PC-3 (cell line): ENCODE results near the gene INAFM2. TPM values are rescaled to one million over a fixed set of nuclear protein-coding genes. Genes with fewer than 3 reads are reported as not detected.
A peak's percentile ranks its signal among the peaks of the same experiment; 100 is the strongest.

Source experiments
- ATAC-seq: fragments of 200-7000 bp; cut with Tn5 transposase; 2 replicates; pipeline ENCODE4 v1.9.1; 2020; ENCODE audit warnings: mild to moderate bottlenecking, moderate library complexity
- BruUV-seq: library from RNA; stranded (reverse); fragments of 400-500 nt; replicated peaks from 2 replicates; lab custom pipeline; 2021; lab: Mats Ljungman, UMichigan
- CTCF ChIA-PET: fragments of 300-600 bp; sonication (Branson Sonifier 250); formaldehyde crosslinking; loops from one replicate; lab custom pipeline; 2022; ENCODE audit warnings: antibody characterized with exemption; lab: Charles Lee
- POLR2A ChIA-PET: fragments of 300-600 bp; sonication (Branson Sonifier 250); formaldehyde crosslinking; loops from one replicate; lab custom pipeline; 2022; ENCODE audit warnings: antibody characterized with exemption; ENCODE audit not compliant: unreplicated experiment; lab: Charles Lee
- DNase-seq: peaks from one replicate; pipeline ENCODE4 v3.0.0-alpha.2; 2015
- H2AFZ ChIP-seq: fragments of 300-600 bp; sonication (generic); 2 replicates; pipeline ENCODE4 v1.6.0; 2016; ENCODE audit warnings: antibody characterized with exemption, low read length
- H3F3A ChIP-seq: fragments of 300-600 bp; sonication (generic); one replicate; pipeline ENCODE4 v1.6.0; 2017; ENCODE audit warnings: antibody characterized with exemption, low read length, control low read depth, mild to moderate bottlenecking; ENCODE audit not compliant: unreplicated experiment
- H3K27ac ChIP-seq: fragments of 300-600 bp; sonication (generic); 2 replicates; pipeline ENCODE4 v1.5.1; 2016; ENCODE audit warnings: mild to moderate bottlenecking, low read length
- H3K27me3 ChIP-seq: fragments of 300-600 bp; sonication (generic); 2 replicates; pipeline ENCODE4 v1.6.1; 2016; ENCODE audit warnings: low read length, mixed read lengths
- H3K36me3 ChIP-seq: fragments of 300-600 bp; sonication (generic); 2 replicates; pipeline ENCODE4 v1.6.1; 2016; ENCODE audit warnings: low read depth, mixed run types, low read length, mixed read lengths
- H3K4me1 ChIP-seq: fragments of 300-600 bp; sonication (generic); 2 replicates; pipeline ENCODE4 v1.5.1; 2016; ENCODE audit warnings: low read length; ENCODE audit not compliant: insufficient read depth
- H3K4me2 ChIP-seq: fragments of 300-600 bp; sonication (generic); 2 replicates; pipeline ENCODE4 v1.6.0; 2016; ENCODE audit warnings: low read length
- H3K4me3 ChIP-seq: fragments of 300-600 bp; sonication (generic); 2 replicates; pipeline ENCODE4 v1.5.1; 2016; ENCODE audit warnings: mild to moderate bottlenecking, low read length, mixed read lengths
- H3K79me2 ChIP-seq: fragments of 300-600 bp; sonication (generic); 2 replicates; pipeline ENCODE4 v1.6.1; 2017; ENCODE audit warnings: low read length, mixed read lengths
- H3K9ac ChIP-seq: fragments of 300-600 bp; sonication (generic); 2 replicates; pipeline ENCODE4 v1.6.0; 2016; ENCODE audit warnings: mild to moderate bottlenecking, low read length
- H3K9me2 ChIP-seq: fragments of 300-600 bp; sonication (generic); replicated peaks from 2 replicates; pipeline ENCODE4 v1.6.1; 2016; ENCODE audit warnings: mixed run types, low read length, mixed read lengths
- H3K9me3 ChIP-seq: fragments of 300-600 bp; sonication (generic); 2 replicates; pipeline ENCODE4 v1.6.1; 2016; ENCODE audit warnings: low read length, mixed read lengths
- H4K20me1 ChIP-seq: fragments of 300-600 bp; sonication (generic); 2 replicates; pipeline ENCODE4 v1.6.1; 2016; ENCODE audit warnings: low read length, mixed read lengths
- CTCF ChIP-seq: fragments of 300-600 bp; sonication (generic); conservative IDR thresholded peaks from 2 replicates; pipeline ENCODE4 v1.5.1; 2017; ENCODE audit warnings: antibody characterized with exemption, low read depth, mild to moderate bottlenecking, low read length
- EZH2 ChIP-seq: fragments of 300-600 bp; sonication (generic); IDR thresholded peaks from one replicate; pipeline ENCODE4 v1.6.1; 2017; ENCODE audit warnings: antibody characterized with exemption, mild to moderate bottlenecking, low read length; ENCODE audit not compliant: unreplicated experiment
- EZH2phosphoT487 ChIP-seq: fragments of 300-600 bp; sonication (generic); IDR thresholded peaks from 2 replicates; pipeline ENCODE4 v1.6.1; 2018; ENCODE audit warnings: mild to moderate bottlenecking, antibody characterized with exemption, low read length, borderline replicate concordance
- intact Hi-C: fragments of 100-400 bp; cut with micrococcal nuclease; formaldehyde crosslinking; loops from 2 replicates; pipeline ENCODE4 v1.9.0; 2023
- total RNA-seq: library from RNA; depleted of rRNA; stranded (reverse); fragments of >200 nt; gene quantifications from 2 replicates; pipeline ENCODE4 v1.2.3, GENCODE V29; 2014

INAFM2 gene
- total RNA-seq, 1 experiment from 2014 or later = 22.1 TPM

- ChIA-PET POLR2A (no interaction called here), CTCF (no interaction called here)
- Histone ChIP-seq H3K9ac (no peak overlapping the region), H3K36me3 (peaks cover 6% of the 10 kb centered on the region; the same call in 1 of the 2 replicates), H3K4me2 (no peak overlapping the region), H3K27ac (no peak overlapping the region), H2AFZ (no peak overlapping the region), H3K27me3 (no peaks in the 10 kb centered on the region), H3K4me3 (no peak overlapping the region), H3K9me3 (no peaks in the 10 kb centered on the region), H3F3A (no peaks in the 10 kb centered on the region), H4K20me1 (no peaks in the 10 kb centered on the region), H3K9me2 (no peaks in the 10 kb centered on the region), H3K79me2 (no peaks in the 10 kb centered on the region), H3K4me1 (no peaks in the 10 kb centered on the region)
- ATAC-seq (no peak), DNase-seq (no peak)
- TF ChIP-seq CTCF (no peak), EZH2 (no peak), EZH2phosphoT487 (no peak)
- intact Hi-C loops = no loop called here
- BruUV-seq = no TSS peak
Measured at GRCh38 chr15:40277471-40277870, 46.0 kb upstream of the INAFM2 start.

- H3F3A ChIP-seq = no peaks in the 10 kb centered on the region
- intact Hi-C loops = no loop called here
- ATAC-seq (no peak), DNase-seq (no peak)
- no peak overlapping the region for H3K4me3 ChIP-seq
- H3K4me2 ChIP-seq = no peak overlapping the region
- no peak overlapping the region for H3K9ac ChIP-seq
- TF ChIP-seq EZH2 (no peak), CTCF (no peak), EZH2phosphoT487 (no peak)
- no peaks in the 10 kb centered on the region for H3K9me3 ChIP-seq
- no peaks in the 10 kb centered on the region for H4K20me1 ChIP-seq
- no peaks in the 10 kb centered on the region for H3K9me2 ChIP-seq
- ChIA-PET CTCF (interaction anchor here (1.3 to 1.7 kb wide), 2 partner anchors 11 to 61 kb away, joined by 8 to 11 read pairs; no protein-coding TSS in a partner anchor), POLR2A (no interaction called here)
- no TSS peak for BruUV-seq
- no peaks in the 10 kb centered on the region for H3K4me1 ChIP-seq
- H3K27me3 ChIP-seq = no peaks in the 10 kb centered on the region
- H3K79me2 ChIP-seq = no peaks in the 10 kb centered on the region
- no peak overlapping the region for H2AFZ ChIP-seq
- no peak overlapping the region for H3K27ac ChIP-seq
- H3K36me3 ChIP-seq = peaks cover 5% of the 10 kb centered on the region; the same call in 1 of the 2 replicates
Measured at GRCh38 chr15:40278026-40278425, 45.5 kb upstream of the INAFM2 start.

GRCh38 chr15:40279437-40280141 lies 43.9 kb upstream of the INAFM2 start:
- ChIA-PET CTCF (interaction anchor here (0.5 to 2.5 kb wide), 19 partner anchors 11 to 613 kb away, joined by 3 to 27 read pairs (median 3); partner anchors contain the start of genes CCDC9B and PAK6), POLR2A (interaction anchor here (0.5 kb wide), 1 partner anchor 31 kb away, joined by 4 read pairs; no protein-coding TSS in a partner anchor)
- peaks cover 2% of the 10 kb centered on the region; the same call in 1 of the 2 replicates for H3K36me3 ChIP-seq
- H3K9me2 ChIP-seq = no peaks in the 10 kb centered on the region
- TF ChIP-seq EZH2phosphoT487 (no peak), CTCF (peak; percentile 98), EZH2 (no peak)
- no TSS peak for BruUV-seq
- peak overlapping the region; percentile 17; the same call in 1 of the 2 replicates for H3K4me2 ChIP-seq
- DNase-seq (peak; percentile 72), ATAC-seq (peak; percentile 63)
- H4K20me1 ChIP-seq = no peaks in the 10 kb centered on the region
- H3F3A ChIP-seq = no peaks in the 10 kb centered on the region
- no peak overlapping the region for H3K4me3 ChIP-seq
- no peaks in the 10 kb centered on the region for H3K4me1 ChIP-seq
- H3K9ac ChIP-seq = no peak overlapping the region
- no peaks in the 10 kb centered on the region for H3K79me2 ChIP-seq
- no peaks in the 10 kb centered on the region for H3K27me3 ChIP-seq
- intact Hi-C loops = loop anchor here (1.0 kb wide), 2 partner anchors 31 to 142 kb away; no protein-coding TSS in a partner anchor
- no peaks in the 10 kb centered on the region for H3K9me3 ChIP-seq
- 0 out of 2 replicates have a peak overlapping the region, but pooled peaks have one; percentile 33 for H2AFZ ChIP-seq
- H3K27ac ChIP-seq = no peak overlapping the region
